ENCODE results near the gene DNAAF8. TPM values are rescaled to one million over a fixed set of nuclear protein-coding genes. Genes with fewer than 3 reads are reported as not detected.

The DNAAF8 gene
- total RNA-seq, 3 donors from 2014 or later: 0.22 to 1.8 (median 0.98) TPM

- TF ChIP-seq CTCF (IDR thresholded peaks at IDR 0.05): no peak
- ATAC-seq: no peak
- Histone ChIP-seq H3K4me3 (no peak overlapping the region), H3K36me3 (ENCODE audit: low read depth) (no peaks in the 10 kb centered on the region), H3K4me1 (ENCODE audit: low read depth) (peaks cover 17% of the 10 kb centered on the region), H3K9me3 (no peaks in the 10 kb centered on the region)
- DNase-seq: no peak
- intact Hi-C loops (cut with DNase I, micrococcal nuclease): no loop called here
These were observed 29.4 kb upstream of the DNAAF8 start for GRCh38 chr16:4704913-4705312.

GRCh38 chr16:4706871-4707270 lies 27.5 kb upstream of the DNAAF8 start:
- Histone ChIP-seq H3K36me3 (ENCODE audit: low read depth) (no peaks in the 10 kb centered on the region), H3K4me3 (no peak overlapping the region), H3K9me3 (no peaks in the 10 kb centered on the region), H3K4me1 (ENCODE audit: low read depth) (peaks cover 9% of the 10 kb centered on the region)
- no peak for TF ChIP-seq CTCF (IDR thresholded peaks at IDR 0.05)
- intact Hi-C loops (cut with DNase I, micrococcal nuclease): no loop called here
- ATAC-seq (no peak), DNase-seq (no peak)

GRCh38 chr16:4709481-4709880 lies 24.9 kb upstream of the DNAAF8 start:
- no peaks in the 10 kb centered on the region for H3K9me3 ChIP-seq
- H3K4me1 ChIP-seq (ENCODE audit: low read depth): no peaks in the 10 kb centered on the region
- H3K4me3 ChIP-seq: no peak overlapping the region
- no peak for TF ChIP-seq CTCF (IDR thresholded peaks at IDR 0.05)
- no peaks in the 10 kb centered on the region for H3K36me3 ChIP-seq (ENCODE audit: low read depth)
- intact Hi-C loops (cut with DNase I, micrococcal nuclease): no loop called here
- no peak for DNase-seq
- no peak for ATAC-seq

GRCh38 chr16:4713663-4714501 lies 20.5 kb upstream of the DNAAF8 start:
- H3K36me3 ChIP-seq (ENCODE audit: low read depth): no peaks in the 10 kb centered on the region

GRCh38 chr16:4714996-4715395 lies 19.3 kb upstream of the DNAAF8 start:
- DNase-seq (no peak), ATAC-seq (no peak)
- Histone ChIP-seq H3K4me3 (no peak overlapping the region), H3K9me3 (no peaks in the 10 kb centered on the region), H3K4me1 (ENCODE audit: low read depth) (no peaks in the 10 kb centered on the region), H3K36me3 (ENCODE audit: low read depth) (no peaks in the 10 kb centered on the region)
- intact Hi-C loops (cut with DNase I, micrococcal nuclease): no loop called here
- no peak for TF ChIP-seq CTCF (IDR thresholded peaks at IDR 0.05)

More at GRCh38 chr16:4713663-4714501, 20.5 kb upstream of the DNAAF8 start:
- peak in 1 of 3 donors; percentile 37 for DNase-seq
- Histone ChIP-seq H3K4me3 (no peak overlapping the region), H3K9me3 (no peaks in the 10 kb centered on the region), H3K4me1 (ENCODE audit: low read depth) (no peaks in the 10 kb centered on the region)
- intact Hi-C loops (cut with DNase I, micrococcal nuclease): no loop called here
- ATAC-seq: no peak
- TF ChIP-seq CTCF (IDR thresholded peaks at IDR 0.05): no peak
